ENCODE data around the gene ADGRG3.

The ADGRG3 gene

GRCh38 chr16:57668263-57668571 lies at the start of gene ADGRG3:
ADGRG3 (plus strand) TSS chr16:57668306; CDS start chr16:57668348, 42 bp downstream.
- DNase-seq, result no peak

GRCh38 chr16:57619133-57619605 lies 48.9 kb upstream of the ADGRG3 start:
- peak in 1 of 2 donors; percentile 7 for DNase-seq

- DNase-seq, result peak in 1 of 2 donors; percentile 8
Measured at GRCh38 chr16:57619606-57620334, 48.3 kb upstream of the ADGRG3 start.

- no peak for DNase-seq
Measured at GRCh38 chr16:57620335-57621231, 47.5 kb upstream of the ADGRG3 start.

GRCh38 chr16:57621521-57622271 lies 46.4 kb upstream of the ADGRG3 start:
- DNase-seq, result no peak

- DNase-seq, result no peak
Measured at GRCh38 chr16:57622361-57623250, 45.5 kb upstream of the ADGRG3 start.

GRCh38 chr16:57623251-57624043 lies 44.7 kb upstream of the ADGRG3 start:
- no peak for DNase-seq

- DNase-seq, result no peak
Measured at GRCh38 chr16:57624044-57624688, 43.9 kb upstream of the ADGRG3 start.

GRCh38 chr16:57624806-57625500 lies 43.2 kb upstream of the ADGRG3 start:
- no peak for DNase-seq

GRCh38 chr16:57626420-57627170 lies 41.5 kb upstream of the ADGRG3 start:
- no peak for DNase-seq

GRCh38 chr16:57627184-57627871 lies 40.8 kb upstream of the ADGRG3 start:
- DNase-seq, result no peak

- DNase-seq, result peak; percentile 38 to 43
Measured at GRCh38 chr16:57628008-57628781, 39.9 kb upstream of the ADGRG3 start, which contains the start of gene ADGRG1. ADGRG1 (plus strand) TSS chr16:57628630; CDS start chr16:57650288, 21,658 bp downstream.

- DNase-seq, result no peak
Measured at GRCh38 chr16:57628783-57629293, 39.3 kb upstream of the ADGRG3 start.

- no peak for DNase-seq
Measured at GRCh38 chr16:57629516-57630406, 38.3 kb upstream of the ADGRG3 start.

- DNase-seq, result no peak
Measured at GRCh38 chr16:57630407-57630797, 37.7 kb upstream of the ADGRG3 start.

Measured in CD4-positive, alpha-beta T cell treated with Interleukin-4 for 1 hour (primary cell).